GM12892 (cell line): ENCODE measurements around the gene JAKMIP1.

ENCODE experiments used
- POLR2A ChIP-seq: IDR thresholded peaks from 2 replicates; pipeline ENCODE4 v1.6.1; 2011; ENCODE audit warnings: low read depth, low read length, control low read depth
- POLR2AphosphoS5 ChIP-seq: IDR thresholded peaks from 2 replicates; pipeline ENCODE4 v1.6.1; 2011; ENCODE audit warnings: low read depth, low read length, control low read depth

DNA sequence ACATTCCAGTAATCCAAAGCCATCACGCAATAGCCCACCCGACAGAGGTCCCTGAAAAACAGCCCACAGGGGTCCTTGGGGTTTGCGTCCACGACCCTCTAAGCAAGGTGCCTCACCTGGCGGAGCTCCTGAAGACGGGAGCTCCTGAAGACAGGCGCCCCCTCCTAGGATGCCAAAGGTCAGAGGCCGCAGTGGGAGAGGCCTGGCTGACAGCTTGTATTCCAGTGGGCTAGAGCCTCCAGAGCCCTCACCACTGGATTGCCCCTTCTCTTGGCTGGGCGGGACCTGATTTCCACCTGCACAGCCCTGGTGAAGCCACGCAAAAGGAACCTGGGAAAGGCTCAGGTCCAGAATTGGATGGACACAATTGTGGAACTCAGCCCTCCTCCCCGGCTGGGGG, 39.6 kb upstream of the JAKMIP1 start:
- TF ChIP-seq POLR2A (no peak), POLR2AphosphoS5 (no peak)
